IMR-90 (cell line): ENCODE measurements around the gene TNK1. TPM values are rescaled to one million over a fixed set of nuclear protein-coding genes. Genes with fewer than 3 reads are reported as not detected.
A peak's percentile ranks its signal among the peaks of the same experiment; 100 is the strongest.

ENCODE experiments used
- ATAC-seq: fragments of 200-7000 bp; cut with Tn5 transposase; 2 replicates; pipeline ENCODE4 v1.9.1; 2020; ENCODE audit warnings: low read depth, mild to moderate bottlenecking, moderate library complexity
- BruUV-seq: library from RNA; stranded (reverse); fragments of 400-500 nt; replicated peaks from 2 replicates; lab custom pipeline; 2021; lab: Mats Ljungman, UMichigan
- CTCF ChIA-PET: fragments of 300-600 bp; formaldehyde crosslinking; extraction: SDS; loops from one replicate; lab custom pipeline; 2021; ENCODE audit warnings: antibody characterized with exemption; lab: Yijun Ruan, JAX
- POLR2A ChIA-PET: fragments of 300-600 bp; sonication (Branson Sonifier 250); formaldehyde crosslinking; loops from one replicate; lab custom pipeline; 2022; ENCODE audit warnings: antibody characterized with exemption; ENCODE audit not compliant: unreplicated experiment; lab: Charles Lee
- DNase-seq: peaks from one replicate; pipeline ENCODE4 v3.0.0; 2013
- H2AFZ ChIP-seq: replicated peaks from 2 replicates; pipeline ENCODE3; 2013; ENCODE audit warnings: low read length, mild to moderate bottlenecking; ENCODE audit not compliant: poor library complexity
- H2AK5ac ChIP-seq: 2 replicates; pipeline ENCODE4 v1.6.1; 2013; ENCODE audit warnings: low read depth, low read length, inconsistent platforms
- H2AK9ac ChIP-seq: replicated peaks from 2 replicates; pipeline ENCODE3; 2013; ENCODE audit warnings: mild to moderate bottlenecking, low read depth, low read length, moderate library complexity; ENCODE audit not compliant: poor library complexity
- H2BK120ac ChIP-seq: 2 replicates; pipeline ENCODE4 v1.6.1; 2013; ENCODE audit warnings: low read depth, low read length, inconsistent platforms
- H2BK15ac ChIP-seq: 3 replicates; pipeline ENCODE4 v1.6.1; 2013; ENCODE audit warnings: low read depth, low read length, inconsistent platforms
- H2BK20ac ChIP-seq: 2 replicates; pipeline ENCODE4 v1.6.1; 2013; ENCODE audit warnings: low read depth, mild to moderate bottlenecking, inconsistent platforms, low read length, moderate library complexity
- H2BK5ac ChIP-seq: 2 replicates; pipeline ENCODE4 v1.6.1; 2013; ENCODE audit warnings: mild to moderate bottlenecking, low read depth, low read length, inconsistent platforms; ENCODE audit not compliant: poor library complexity, severe bottlenecking
- H3K14ac ChIP-seq: replicated peaks from 2 replicates; pipeline ENCODE4 v1.6.1; 2013; ENCODE audit warnings: low read depth, low read length, inconsistent platforms
- H3K18ac ChIP-seq: 2 replicates; pipeline ENCODE4 v1.6.1; 2013; ENCODE audit warnings: low read depth, low read length, control low read depth
- H3K23ac ChIP-seq: 2 replicates; pipeline ENCODE4 v1.6.1; 2013; ENCODE audit warnings: low read depth, low read length, inconsistent platforms
- H3K27ac ChIP-seq: 2 replicates; pipeline ENCODE4 v1.5.1; 2013; ENCODE audit warnings: mild to moderate bottlenecking, control low read depth, low read length; ENCODE audit not compliant: insufficient read depth
- H3K27me3 ChIP-seq: 2 replicates; pipeline ENCODE4 v1.6.1; 2013; ENCODE audit warnings: low read length; ENCODE audit not compliant: control insufficient read depth, insufficient read depth
- H3K36me3 ChIP-seq: 2 replicates; pipeline ENCODE4 v1.6.1; 2013; ENCODE audit warnings: low read length, mixed read lengths; ENCODE audit not compliant: control insufficient read depth, insufficient read depth
- H3K4ac ChIP-seq: 2 replicates; pipeline ENCODE4 v1.6.1; 2013; ENCODE audit warnings: low read depth, low read length, inconsistent platforms
- H3K4me1 ChIP-seq: 2 replicates; pipeline ENCODE4 v1.6.1; 2013; ENCODE audit warnings: low read length, mixed read lengths; ENCODE audit not compliant: control insufficient read depth, insufficient read depth
- H3K4me2 ChIP-seq: 2 replicates; pipeline ENCODE4 v1.6.1; 2013; ENCODE audit warnings: low read depth, mild to moderate bottlenecking, control low read depth, low read length, moderate library complexity
- H3K4me3 ChIP-seq: 2 replicates; pipeline ENCODE4 v1.5.1; 2013; ENCODE audit warnings: low read depth, mild to moderate bottlenecking, control low read depth, low read length, moderate library complexity; ENCODE audit not compliant: insufficient read depth
- H3K56ac ChIP-seq: 2 replicates; pipeline ENCODE4 v1.6.1; 2013; ENCODE audit warnings: low read length, inconsistent platforms; ENCODE audit not compliant: insufficient read depth; ENCODE audit errors: extremely low read depth
- H3K79me1 ChIP-seq, 2 experiments: 2 replicates each; pipeline ENCODE4 v1.6.1; 2013; ENCODE audit warnings: low read length in 2 of 2, inconsistent platforms in 1 of 2, low read depth in 1 of 2
- H3K9ac ChIP-seq: 2 replicates; pipeline ENCODE4 v1.6.1; 2013; ENCODE audit warnings: low read depth, low read length, control low read depth
- H3K9me1 ChIP-seq: 2 replicates; pipeline ENCODE4 v1.6.1; 2013; ENCODE audit warnings: low read length, inconsistent platforms; ENCODE audit not compliant: insufficient read depth
- H3K9me3 ChIP-seq: 2 replicates; pipeline ENCODE4 v1.6.1; 2013; ENCODE audit warnings: low read length; ENCODE audit not compliant: control insufficient read depth, insufficient read depth
- H4K20me1 ChIP-seq: 2 replicates; pipeline ENCODE4 v1.6.1; 2013; ENCODE audit warnings: low read length, inconsistent platforms; ENCODE audit not compliant: insufficient read depth
- H4K5ac ChIP-seq: 2 replicates; pipeline ENCODE4 v1.6.1; 2013; ENCODE audit warnings: mild to moderate bottlenecking, low read depth, low read length, control low read depth
- H4K8ac ChIP-seq, 2 experiments: 2 replicates each; pipeline ENCODE4 v1.6.1; 2013; ENCODE audit warnings: low read depth in 2 of 2, low read length in 2 of 2, control low read depth in 1 of 2, inconsistent platforms in 1 of 2
- H4K91ac ChIP-seq: 2 replicates; pipeline ENCODE4 v1.6.1; 2013; ENCODE audit warnings: low read depth, low read length, inconsistent platforms; ENCODE audit not compliant: insufficient read depth
- FOS ChIP-seq: fragments of 150-350 bp; IDR thresholded peaks from 2 replicates; pipeline ENCODE4 v1.6.1; 2016; ENCODE audit warnings: low read depth, low read length
- MAZ ChIP-seq: IDR thresholded peaks from 2 replicates; pipeline ENCODE4 v1.6.1; 2012; ENCODE audit warnings: low read depth, mild to moderate bottlenecking, low read length, improper control_type of control experiment, moderate library complexity, borderline replicate concordance
- WGBS, 2 experiments: methylation state at CpG; one replicate each; pipeline versions ENCODE4 v1.1.5 to v1.1.7; 2013; ENCODE audit warnings: missing lambda C conversion rate in 2 of 2; ENCODE audit not compliant: insufficient read length in 1 of 2; ENCODE audit errors: extremely low coverage in 2 of 2; 5-methylcytosine and 5-hydroxymethylcytosine counted together
- dilution Hi-C: fragments of 300-500 bp; cut with HindIII; formaldehyde crosslinking; loops from one replicate; pipeline ENCODE4 v1.14.3; 2018; ENCODE audit warnings: low sequenced_read_pairs; ENCODE audit not compliant: unreplicated experiment
- in situ Hi-C: fragments of 300-500 bp; cut with MboI; formaldehyde crosslinking; loops from 3 replicates; pipeline ENCODE4 v1.14.3; 2019; ENCODE audit warnings: low sequenced_read_pairs, inconsistent platforms, mixed read lengths
- intact Hi-C: fragments of 100-400 bp; cut with micrococcal nuclease; formaldehyde crosslinking; loops from 2 replicates; pipeline ENCODE4 v1.10.0; 2022
- polyA plus RNA-seq, 3 experiments: library from polyadenylated mRNA; depleted of rRNA; stranded (reverse); fragments of >200 nt; gene quantifications; 2 replicates each; pipeline ENCODE4 v1.2.3, GENCODE V29; 2012; ENCODE audit warnings: low replicate concordance in 1 of 3
- total RNA-seq: library from RNA; depleted of rRNA; stranded (reverse); fragments of >200 nt; gene quantifications from 2 replicates; pipeline ENCODE4 v1.2.3, GENCODE V29; 2012
- TF ChIP-seq, protein P1 (sequence below): fragments of 150-350 bp; IDR thresholded peaks from 2 replicates; pipeline ENCODE4 v1.6.1; 2017; ENCODE audit warnings: mild to moderate bottlenecking, antibody characterized with exemption, low read length, low read depth

The TNK1 gene
- total and polyA plus RNA-seq, 2 of the 4 experiments (the other 2 are of a cell fraction): 0.44 to 0.54 TPM

DNA sequence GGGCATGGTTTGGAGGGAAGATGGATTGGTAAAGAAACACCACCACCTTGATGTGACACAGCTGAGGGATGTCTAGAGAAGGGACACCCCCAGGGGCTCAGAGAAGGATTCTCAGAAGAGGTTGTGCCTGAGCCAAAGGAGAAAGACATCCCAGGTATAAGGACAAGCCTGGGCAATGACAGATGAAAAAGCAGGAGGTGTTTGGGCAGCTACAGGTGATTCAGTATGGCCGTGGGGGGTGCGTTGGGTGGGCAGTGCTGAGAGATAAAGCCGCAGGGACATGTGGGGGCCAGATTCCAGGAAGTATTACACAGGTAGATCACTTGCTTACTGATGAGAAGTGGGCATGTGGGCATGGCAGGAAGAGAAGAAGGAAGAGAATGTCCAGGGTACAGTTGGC lies 19.0 kb upstream of the TNK1 start:
- Histone ChIP-seq H3K27me3 (peaks cover 2% of the 10 kb centered on the region; the same call in 1 of the 2 replicates), H3K27ac (no peak overlapping the region), H3K14ac (no peak overlapping the region), H4K91ac (no peak overlapping the region), H3K9me3 (no peaks in the 10 kb centered on the region), H2BK120ac (no peak overlapping the region), H3K79me1 (no peaks in the 10 kb centered on the region), H3K18ac (no peak overlapping the region), H3K9me1 (no peaks in the 10 kb centered on the region), H2AK5ac (no peak overlapping the region), H3K4me3 (no peak overlapping the region), H3K36me3 (no peaks in the 10 kb centered on the region), H3K56ac (no peak overlapping the region), H4K8ac (no peak overlapping the region), H2BK20ac (no peak overlapping the region), H3K4me1 (no peaks in the 10 kb centered on the region), H2BK5ac (no peak overlapping the region), H3K4ac (no peak overlapping the region), H3K23ac (no peak overlapping the region), H2BK15ac (no peak overlapping the region), H3K4me2 (no peak overlapping the region), H2AFZ (peak overlapping the region; percentile 13), H3K9ac (no peak overlapping the region), H4K20me1 (no peaks in the 10 kb centered on the region), H4K5ac (no peak overlapping the region), H2AK9ac (no peak overlapping the region)
- DNase-seq (no peak), ATAC-seq (no peak)
- ChIA-PET POLR2A (no interaction called here), CTCF (interaction anchor here (0.6 kb wide), 1 partner anchor 224 kb away, joined by 3 read pairs; no protein-coding TSS in a partner anchor)
- intact Hi-C loops: no loop called here
- BruUV-seq: no TSS peak
- in situ Hi-C loops: no loop called here
- dilution Hi-C loops: no loop called here
- WGBS, 2 experiments: 64% methylated on average over 3 of the region's 3 CpGs; no CpG with 5 or more reads in 1 of the 2 experiments
- TF ChIP-seq FOS (no peak), MAZ (no peak)
- TF ChIP-seq, protein P1, sequence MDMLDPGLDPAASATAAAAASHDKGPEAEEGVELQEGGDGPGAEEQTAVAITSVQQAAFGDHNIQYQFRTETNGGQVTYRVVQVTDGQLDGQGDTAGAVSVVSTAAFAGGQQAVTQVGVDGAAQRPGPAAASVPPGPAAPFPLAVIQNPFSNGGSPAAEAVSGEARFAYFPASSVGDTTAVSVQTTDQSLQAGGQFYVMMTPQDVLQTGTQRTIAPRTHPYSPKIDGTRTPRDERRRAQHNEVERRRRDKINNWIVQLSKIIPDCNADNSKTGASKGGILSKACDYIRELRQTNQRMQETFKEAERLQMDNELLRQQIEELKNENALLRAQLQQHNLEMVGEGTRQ: no peak
